MM.1S (cell line): ENCODE results near the gene NUP35.

ENCODE experiments used
- DNase-seq: peaks from one replicate; pipeline ENCODE4 v3.0.0-alpha.2; 2015
- H2AFZ ChIP-seq: fragments of 300-600 bp; sonication (generic); 2 replicates; pipeline ENCODE4 v1.6.0; 2016; ENCODE audit warnings: antibody characterized with exemption, low read length
- H3F3A ChIP-seq: fragments of 300-600 bp; sonication (generic); 2 replicates; pipeline ENCODE4 v1.6.1; 2016; ENCODE audit warnings: mild to moderate bottlenecking, antibody characterized with exemption, low read length, moderate library complexity, mixed read lengths; ENCODE audit not compliant: insufficient read depth
- H3K27ac ChIP-seq: fragments of 300-600 bp; sonication (generic); 2 replicates; pipeline ENCODE4 v1.5.1; 2016; ENCODE audit warnings: mild to moderate bottlenecking, low read length
- H3K27me3 ChIP-seq: fragments of 300-600 bp; sonication (generic); replicated peaks from 2 replicates; pipeline ENCODE4 v1.6.0; 2016; ENCODE audit warnings: low read length; ENCODE audit not compliant: insufficient read depth
- H3K36me3 ChIP-seq: fragments of 300-600 bp; sonication (generic); replicated peaks from 2 replicates; pipeline ENCODE4 v1.6.1; 2016; ENCODE audit warnings: mild to moderate bottlenecking, low read length, mixed read lengths; ENCODE audit not compliant: insufficient read depth
- H3K4me1 ChIP-seq: fragments of 300-600 bp; sonication (generic); 2 replicates; pipeline ENCODE4 v1.6.1; 2016; ENCODE audit warnings: low read length, mixed read lengths
- H3K4me2 ChIP-seq: fragments of 300-600 bp; sonication (generic); 2 replicates; pipeline ENCODE4 v1.6.0; 2016; ENCODE audit warnings: low read depth, low read length
- H3K4me3 ChIP-seq: fragments of 300-600 bp; sonication (generic); 2 replicates; pipeline ENCODE4 v1.5.1; 2016; ENCODE audit warnings: low read length, mixed read lengths
- H3K79me2 ChIP-seq: fragments of 300-600 bp; sonication (generic); 2 replicates; pipeline ENCODE4 v1.6.1; 2016; ENCODE audit warnings: mixed run types, low read length, mixed read lengths
- H3K9ac ChIP-seq: fragments of 300-600 bp; sonication (generic); 2 replicates; pipeline ENCODE4 v1.6.1; 2016; ENCODE audit warnings: low read length, mixed read lengths
- H3K9me2 ChIP-seq: fragments of 300-600 bp; sonication (generic); replicated peaks from 2 replicates; pipeline ENCODE4 v1.6.1; 2016; ENCODE audit warnings: mild to moderate bottlenecking, low read length, mixed read lengths; ENCODE audit not compliant: insufficient read depth
- H3K9me3 ChIP-seq: fragments of 300-600 bp; sonication (generic); replicated peaks from 2 replicates; pipeline ENCODE4 v1.6.1; 2016; ENCODE audit warnings: mild to moderate bottlenecking, low read length, mixed read lengths; ENCODE audit not compliant: insufficient read depth
- H4K20me1 ChIP-seq: fragments of 300-600 bp; sonication (generic); 2 replicates; pipeline ENCODE4 v1.6.1; 2016; ENCODE audit warnings: mild to moderate bottlenecking, low read length, moderate library complexity, mixed read lengths; ENCODE audit not compliant: insufficient read depth
- CTCF ChIP-seq: fragments of 300-600 bp; sonication (generic); IDR thresholded peaks from 2 replicates; pipeline ENCODE4 v1.5.1; 2016; ENCODE audit warnings: antibody characterized with exemption, low read length, mixed read lengths
- EZH2 ChIP-seq: fragments of 300-600 bp; sonication (generic); optimal IDR thresholded peaks from 2 replicates; pipeline ENCODE3; 2017; ENCODE audit warnings: low read depth, mild to moderate bottlenecking, antibody characterized with exemption, low read length, mixed read lengths
- EZH2phosphoT487 ChIP-seq: fragments of 300-600 bp; sonication (generic); IDR thresholded peaks from 2 replicates; pipeline ENCODE4 v1.6.1; 2018; ENCODE audit warnings: antibody characterized with exemption, low read length

The NUP35 gene

GRCh38 chr2:183123959-183124221, 353 bp upstream of the NUP35 start:
- Histone ChIP-seq H4K20me1 (no peaks in the 10 kb centered on the region), H3K36me3 (0 out of 2 replicates have a peak, but pooled peaks cover 2% of the 10 kb centered on the region)
- DNase-seq = no peak

GRCh38 chr2:183124957-183125255, 663 bp downstream of the NUP35 start:
- TF ChIP-seq EZH2phosphoT487 (no peak), CTCF (no peak)
- peak overlapping the region; percentile 76 for H2AFZ ChIP-seq
- peaks cover 9% of the 10 kb centered on the region; the same call in 1 of the 2 replicates for H3F3A ChIP-seq
- H3K27ac ChIP-seq = peak overlapping the region; percentile 82
- no peak for DNase-seq
- H3K79me2 ChIP-seq = peaks cover 51% of the 10 kb centered on the region
- no peaks in the 10 kb centered on the region for H3K27me3 ChIP-seq
- no peaks in the 10 kb centered on the region for H4K20me1 ChIP-seq
- H3K9ac ChIP-seq = peak overlapping the region; percentile 67
- H3K9me2 ChIP-seq = no peaks in the 10 kb centered on the region
- H3K4me2 ChIP-seq = peak overlapping the region; percentile 62
- peaks cover 10% of the 10 kb centered on the region; the same call in 1 of the 2 replicates for H3K4me1 ChIP-seq
- no peaks in the 10 kb centered on the region for H3K9me3 ChIP-seq
- H3K36me3 ChIP-seq = 0 out of 2 replicates have a peak, but pooled peaks cover 2% of the 10 kb centered on the region
- peak overlapping the region; percentile 78 for H3K4me3 ChIP-seq

More at GRCh38 chr2:183123959-183124221, 353 bp upstream of the NUP35 start:
- Histone ChIP-seq H3K27me3 (no peaks in the 10 kb centered on the region), H2AFZ (peak overlapping the region; percentile 76), H3K27ac (peak overlapping the region; percentile 82; the same call in 1 of the 2 replicates), H3K4me1 (peaks cover 10% of the 10 kb centered on the region; the same call in 1 of the 2 replicates), H3F3A (peaks cover 9% of the 10 kb centered on the region; the same call in 1 of the 2 replicates), H3K79me2 (peaks cover 42% of the 10 kb centered on the region), H3K4me2 (peak overlapping the region; percentile 48), H3K9me2 (no peaks in the 10 kb centered on the region), H3K9ac (peak overlapping the region; percentile 67), H3K4me3 (peak overlapping the region; percentile 78), H3K9me3 (no peaks in the 10 kb centered on the region)
- TF ChIP-seq CTCF = no peak
- TF ChIP-seq EZH2 = no peak
- TF ChIP-seq EZH2phosphoT487 = no peak

- no peak overlapping the region for H2AFZ ChIP-seq
- H3K27ac ChIP-seq = no peak overlapping the region
- no peak for DNase-seq
These were observed 1.6 kb downstream of the NUP35 start for GRCh38 chr2:183125659-183126341.

More at GRCh38 chr2:183125659-183126341, 1.6 kb downstream of the NUP35 start:
- H3K9me3 ChIP-seq = no peaks in the 10 kb centered on the region
- TF ChIP-seq EZH2phosphoT487 = no peak
- TF ChIP-seq CTCF = no peak
- TF ChIP-seq EZH2 = no peak
- peaks cover 9% of the 10 kb centered on the region; the same call in 1 of the 2 replicates for H3F3A ChIP-seq
- H3K9me2 ChIP-seq = no peaks in the 10 kb centered on the region
- peak overlapping the region; percentile 62 for H3K4me2 ChIP-seq
- H3K79me2 ChIP-seq = peaks cover 59% of the 10 kb centered on the region
- H3K36me3 ChIP-seq = 0 out of 2 replicates have a peak, but pooled peaks cover 2% of the 10 kb centered on the region
- no peaks in the 10 kb centered on the region for H4K20me1 ChIP-seq
- H3K9ac ChIP-seq = peak overlapping the region; percentile 67; the same call in 1 of the 2 replicates
- H3K27me3 ChIP-seq = no peaks in the 10 kb centered on the region
- H3K4me1 ChIP-seq = peaks cover 10% of the 10 kb centered on the region; the same call in 1 of the 2 replicates
- peak overlapping the region; percentile 78 for H3K4me3 ChIP-seq
